Gastrocnemius medialis (tissue), 4 donors: ENCODE measurements around the gene NCOA7.

Experiments used
- POLR2A ChIP-seq, 2 donors: fragments of 450-650 bp; IDR thresholded peaks; one replicate each; pipeline ENCODE4 v1.6.1; 2017; ENCODE audit warnings: antibody characterized with exemption in 2 of 2, mild to moderate bottlenecking in 2 of 2, moderate library complexity in 2 of 2
- TF ChIP-seq, protein P1 (sequence below), 5 experiments: fragments of 450-650 bp in 3 of 5; fragments of 200-600 bp in 2 of 5; sonication (generic) in 2 of 5; IDR thresholded peaks in 4 of 5; conservative IDR thresholded peaks in 1 of 5; 1 replicate in 4 of 5; 2 replicates in 1 of 5; pipeline ENCODE4 v1.5.1; 2016 to 2019; ENCODE audit warnings: antibody characterized with exemption in 5 of 5, mild to moderate bottlenecking in 3 of 5, moderate library complexity in 3 of 5

DNA sequence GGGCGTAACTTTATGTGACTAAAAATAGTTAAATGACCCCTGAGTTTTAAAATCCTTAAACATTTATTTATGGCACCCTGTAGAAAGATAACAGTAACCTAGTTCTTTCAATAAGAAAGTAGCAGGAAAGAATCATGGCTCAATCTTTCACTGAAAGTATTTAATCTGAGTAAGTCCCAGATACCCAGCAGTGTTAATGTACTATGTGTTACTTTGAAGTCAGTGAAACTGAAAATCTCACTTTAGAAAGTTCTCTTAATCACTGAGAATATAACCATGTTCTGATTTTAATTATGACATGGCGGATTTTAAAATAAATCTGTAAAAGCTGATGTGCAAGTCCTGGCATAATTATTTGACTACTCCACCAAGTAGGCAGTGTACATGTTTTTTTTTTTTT lies 49.4 kb upstream of the NCOA7 start:
- TF ChIP-seq POLR2A (IDR thresholded peaks at IDR 0.05), result no peak
- TF ChIP-seq, protein P1, sequence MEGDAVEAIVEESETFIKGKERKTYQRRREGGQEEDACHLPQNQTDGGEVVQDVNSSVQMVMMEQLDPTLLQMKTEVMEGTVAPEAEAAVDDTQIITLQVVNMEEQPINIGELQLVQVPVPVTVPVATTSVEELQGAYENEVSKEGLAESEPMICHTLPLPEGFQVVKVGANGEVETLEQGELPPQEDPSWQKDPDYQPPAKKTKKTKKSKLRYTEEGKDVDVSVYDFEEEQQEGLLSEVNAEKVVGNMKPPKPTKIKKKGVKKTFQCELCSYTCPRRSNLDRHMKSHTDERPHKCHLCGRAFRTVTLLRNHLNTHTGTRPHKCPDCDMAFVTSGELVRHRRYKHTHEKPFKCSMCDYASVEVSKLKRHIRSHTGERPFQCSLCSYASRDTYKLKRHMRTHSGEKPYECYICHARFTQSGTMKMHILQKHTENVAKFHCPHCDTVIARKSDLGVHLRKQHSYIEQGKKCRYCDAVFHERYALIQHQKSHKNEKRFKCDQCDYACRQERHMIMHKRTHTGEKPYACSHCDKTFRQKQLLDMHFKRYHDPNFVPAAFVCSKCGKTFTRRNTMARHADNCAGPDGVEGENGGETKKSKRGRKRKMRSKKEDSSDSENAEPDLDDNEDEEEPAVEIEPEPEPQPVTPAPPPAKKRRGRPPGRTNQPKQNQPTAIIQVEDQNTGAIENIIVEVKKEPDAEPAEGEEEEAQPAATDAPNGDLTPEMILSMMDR (IDR thresholded peaks at IDR 0.05 in 4 of 5, conservative IDR thresholded peaks at IDR 0.05 in 1 of 5), result no peak
